PC-9 (cell line): ENCODE results near the gene ANXA6. TPM values are rescaled to one million over a fixed set of nuclear protein-coding genes. Genes with fewer than 3 reads are reported as not detected.

Source experiments
- BruUV-seq: library from RNA; stranded (reverse); fragments of 400-500 nt; replicated peaks from 2 replicates; lab custom pipeline; 2021; lab: Mats Ljungman, UMichigan
- CTCF ChIA-PET: fragments of 300-600 bp; sonication (Branson Sonifier 250); formaldehyde crosslinking; loops from one replicate; lab custom pipeline; 2022; ENCODE audit warnings: antibody characterized with exemption; lab: Charles Lee
- POLR2A ChIA-PET: fragments of 300-600 bp; sonication (Branson Sonifier 250); formaldehyde crosslinking; loops from one replicate; lab custom pipeline; 2022; ENCODE audit warnings: antibody characterized with exemption; ENCODE audit not compliant: unreplicated experiment; lab: Charles Lee
- DNase-seq, 2 experiments: peaks; one replicate each; pipeline versions ENCODE4 v3.0.0 to v3.0.0-alpha.2; 2015 to 2022; ENCODE audit warnings: mixed read lengths in 1 of 2
- H2AFZ ChIP-seq: fragments of 200-600 bp; sonication (generic); 2 replicates; pipeline ENCODE4 v1.8.1; 2017; ENCODE audit warnings: antibody characterized with exemption
- H3F3A ChIP-seq: fragments of 200-600 bp; sonication (generic); 2 replicates; pipeline ENCODE4 v1.8.1; 2017; ENCODE audit warnings: antibody characterized with exemption, mild to moderate bottlenecking, low read depth; ENCODE audit not compliant: insufficient read depth
- H3K27ac ChIP-seq: fragments of 200-600 bp; sonication (generic); 2 replicates; pipeline ENCODE4 v1.6.1; 2016; ENCODE audit warnings: mixed run types
- H3K27me3 ChIP-seq: fragments of 200-600 bp; sonication (generic); 2 replicates; pipeline ENCODE4 v1.6.1; 2016; ENCODE audit warnings: low read depth, mixed run types; ENCODE audit not compliant: insufficient read depth
- H3K36me3 ChIP-seq: fragments of 200-600 bp; sonication (generic); 2 replicates; pipeline ENCODE4 v1.6.1; 2016; ENCODE audit warnings: low read depth, mixed run types
- H3K4me1 ChIP-seq: fragments of 200-600 bp; sonication (generic); replicated peaks from 2 replicates; pipeline ENCODE4 v1.6.1; 2016; ENCODE audit warnings: mixed run types; ENCODE audit not compliant: insufficient read depth
- H3K4me2 ChIP-seq: fragments of 200-600 bp; sonication (generic); 2 replicates; pipeline ENCODE4 v1.6.1; 2017; ENCODE audit warnings: mixed run types
- H3K4me3 ChIP-seq: fragments of 200-600 bp; sonication (generic); 2 replicates; pipeline ENCODE4 v1.6.1; 2016; ENCODE audit warnings: mixed run types
- H3K79me2 ChIP-seq: fragments of 200-600 bp; sonication (generic); 2 replicates; pipeline ENCODE4 v1.6.1; 2017; ENCODE audit warnings: low read depth, mixed run types
- H3K9me2 ChIP-seq: fragments of 200-600 bp; sonication (generic); 2 replicates; pipeline ENCODE4 v1.8.1; 2017; ENCODE audit warnings: mild to moderate bottlenecking; ENCODE audit not compliant: insufficient read depth
- H3K9me3 ChIP-seq: fragments of 200-600 bp; sonication (generic); 2 replicates; pipeline ENCODE4 v1.8.1; 2016; ENCODE audit warnings: low read depth; ENCODE audit not compliant: insufficient read depth
- H4K20me1 ChIP-seq: fragments of 200-600 bp; sonication (generic); 2 replicates; pipeline ENCODE4 v1.8.1; 2017; ENCODE audit not compliant: insufficient read depth
- CTCF ChIP-seq: fragments of 200-600 bp; sonication (generic); conservative IDR thresholded peaks from 2 replicates; pipeline ENCODE4 v1.6.1; 2017; ENCODE audit warnings: mixed run types, antibody characterized with exemption, mild to moderate bottlenecking, moderate library complexity
- EZH2 ChIP-seq: fragments of 200-600 bp; sonication (generic); IDR thresholded peaks from 2 replicates; pipeline ENCODE4 v1.8.0; 2017; ENCODE audit warnings: antibody characterized with exemption, low read depth
- intact Hi-C: fragments of 100-400 bp; cut with micrococcal nuclease; formaldehyde crosslinking; loops from one replicate; pipeline ENCODE4 v1.10.0; 2022; ENCODE audit not compliant: unreplicated experiment
- total RNA-seq: library from RNA; stranded (reverse); gene quantifications from 2 replicates; pipeline ENCODE4 v1.2.3, GENCODE V29; 2021

Gene ANXA6
- total RNA-seq, 1 experiment from 2014 or later: 22.4 TPM

- Histone ChIP-seq H3K4me1 (peaks cover 50% of the 10 kb centered on the region), H3K79me2 (no peaks in the 10 kb centered on the region), H2AFZ (no peak overlapping the region), H3K27ac (peak overlapping the region; percentile 94), H3K9me2 (no peaks in the 10 kb centered on the region), H3K4me3 (no peak overlapping the region; the same call in 1 of the 2 replicates), H3F3A (peaks cover 47% of the 10 kb centered on the region), H3K27me3 (no peaks in the 10 kb centered on the region), H3K4me2 (peak overlapping the region; percentile 76), H3K9me3 (no peaks in the 10 kb centered on the region), H3K36me3 (no peaks in the 10 kb centered on the region), H4K20me1 (no peaks in the 10 kb centered on the region)
- CTCF ChIA-PET: interaction anchor here (0.7 kb wide), 1 partner anchor 41 kb away, joined by 3 read pairs; no protein-coding TSS in a partner anchor
- POLR2A ChIA-PET: interaction anchor here (1.7 kb wide), 1 partner anchor 9 kb away, joined by 4 read pairs; no protein-coding TSS in a partner anchor
- intact Hi-C loops: loop anchor here (1.0 kb wide), 1 partner anchor 9 kb away; no protein-coding TSS in a partner anchor
- TF ChIP-seq CTCF (no peak), EZH2 (no peak)
- no TSS peak for BruUV-seq
- peak; percentile 50 to 78 for DNase-seq
These were observed 64.8 kb downstream of the ANXA6 start for GRCh38 chr5:151092762-151093161.

GRCh38 chr5:151089726-151090125, 67.9 kb downstream of the ANXA6 start:
- Histone ChIP-seq H3K4me3 (no peak overlapping the region), H3K9me2 (no peaks in the 10 kb centered on the region), H3K27me3 (no peaks in the 10 kb centered on the region), H4K20me1 (no peaks in the 10 kb centered on the region), H3K9me3 (no peaks in the 10 kb centered on the region), H3K36me3 (no peaks in the 10 kb centered on the region), H2AFZ (no peak overlapping the region), H3K27ac (no peak overlapping the region), H3K4me1 (peaks cover 44% of the 10 kb centered on the region), H3F3A (peaks cover 33% of the 10 kb centered on the region), H3K4me2 (no peak overlapping the region), H3K79me2 (no peaks in the 10 kb centered on the region)
- intact Hi-C loops: loop anchor here (10.0 kb wide), 1 partner anchor 455 kb away; no protein-coding TSS in a partner anchor
- POLR2A ChIA-PET: interaction anchor here (0.7 kb wide), 1 partner anchor 1108 kb away, joined by 4 read pairs; no protein-coding TSS in a partner anchor
- CTCF ChIA-PET: interaction anchor here (1.5 kb wide), 1 partner anchor 26 kb away, joined by 5 read pairs; no protein-coding TSS in a partner anchor
- DNase-seq: no peak
- BruUV-seq: no TSS peak
- TF ChIP-seq EZH2: no peak
- no peak for TF ChIP-seq CTCF

- no peak overlapping the region for H3K27ac ChIP-seq
These were observed 68.6 kb downstream of the ANXA6 start for GRCh38 chr5:151088986-151089385.

More at GRCh38 chr5:151088986-151089385, 68.6 kb downstream of the ANXA6 start:
- TF ChIP-seq EZH2: no peak
- no peak for TF ChIP-seq CTCF
- DNase-seq: no peak
- no peaks in the 10 kb centered on the region for H3K27me3 ChIP-seq
- H3K9me2 ChIP-seq: no peaks in the 10 kb centered on the region
- no peak overlapping the region for H3K4me3 ChIP-seq
- no peaks in the 10 kb centered on the region for H3K36me3 ChIP-seq
- peaks cover 37% of the 10 kb centered on the region for H3K4me1 ChIP-seq
- peaks cover 27% of the 10 kb centered on the region for H3F3A ChIP-seq
- no peaks in the 10 kb centered on the region for H3K9me3 ChIP-seq
- no peaks in the 10 kb centered on the region for H3K79me2 ChIP-seq
- no peaks in the 10 kb centered on the region for H4K20me1 ChIP-seq
- POLR2A ChIA-PET: no interaction called here
- CTCF ChIA-PET: interaction anchor here (1.5 kb wide), 1 partner anchor 26 kb away, joined by 5 read pairs; no protein-coding TSS in a partner anchor
- no peak overlapping the region for H2AFZ ChIP-seq
- no peak overlapping the region for H3K4me2 ChIP-seq
- no TSS peak for BruUV-seq
- intact Hi-C loops: loop anchor here (10.0 kb wide), 1 partner anchor 454 kb away; no protein-coding TSS in a partner anchor
